ENCODE measurements around the gene ACTR3. TPM values are rescaled to one million over a fixed set of nuclear protein-coding genes. Genes with fewer than 3 reads are reported as not detected.

Gene ACTR3
- total RNA-seq, 1 donor, result 315 TPM

DNA sequence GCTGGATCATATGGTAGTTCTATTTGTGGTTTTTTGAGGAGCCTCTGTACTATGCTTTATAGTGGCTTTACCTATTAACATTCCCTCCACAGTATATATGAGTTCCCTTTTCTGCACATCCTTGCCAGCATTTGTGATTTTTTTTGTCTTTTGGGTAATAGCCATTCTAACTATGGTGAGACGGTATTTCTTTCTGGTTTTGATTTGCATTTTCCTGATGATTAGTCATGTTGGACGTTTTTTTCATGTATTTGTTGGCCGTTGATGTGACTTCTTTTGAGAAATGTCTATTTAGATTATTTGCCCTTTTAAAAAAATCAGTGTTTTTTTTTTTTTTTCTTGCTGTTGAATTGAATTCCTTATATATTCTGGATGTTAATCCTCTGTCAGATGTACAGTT is 31.1 kb downstream of the ACTR3 start:
- H4K20me1 ChIP-seq (ENCODE audit: insufficient read depth, low read length), result peaks cover 48% of the 10 kb centered on the region
- H3K27me3 ChIP-seq (ENCODE audit: insufficient read depth, low read length), result no peaks in the 10 kb centered on the region
- H2AFZ ChIP-seq (ENCODE audit: low read length), result no peak overlapping the region
- no peaks in the 10 kb centered on the region for H3K9me3 ChIP-seq (ENCODE audit: low read depth, low read length)
- no peak overlapping the region for H3K4me2 ChIP-seq (ENCODE audit: insufficient read depth, low read length)
- no peak overlapping the region for H3K4me3 ChIP-seq (ENCODE audit: insufficient read depth, low read length)
- peaks cover 7% of the 10 kb centered on the region for H3K4me1 ChIP-seq (ENCODE audit: insufficient read depth, low read length)
- TF ChIP-seq, protein P1, sequence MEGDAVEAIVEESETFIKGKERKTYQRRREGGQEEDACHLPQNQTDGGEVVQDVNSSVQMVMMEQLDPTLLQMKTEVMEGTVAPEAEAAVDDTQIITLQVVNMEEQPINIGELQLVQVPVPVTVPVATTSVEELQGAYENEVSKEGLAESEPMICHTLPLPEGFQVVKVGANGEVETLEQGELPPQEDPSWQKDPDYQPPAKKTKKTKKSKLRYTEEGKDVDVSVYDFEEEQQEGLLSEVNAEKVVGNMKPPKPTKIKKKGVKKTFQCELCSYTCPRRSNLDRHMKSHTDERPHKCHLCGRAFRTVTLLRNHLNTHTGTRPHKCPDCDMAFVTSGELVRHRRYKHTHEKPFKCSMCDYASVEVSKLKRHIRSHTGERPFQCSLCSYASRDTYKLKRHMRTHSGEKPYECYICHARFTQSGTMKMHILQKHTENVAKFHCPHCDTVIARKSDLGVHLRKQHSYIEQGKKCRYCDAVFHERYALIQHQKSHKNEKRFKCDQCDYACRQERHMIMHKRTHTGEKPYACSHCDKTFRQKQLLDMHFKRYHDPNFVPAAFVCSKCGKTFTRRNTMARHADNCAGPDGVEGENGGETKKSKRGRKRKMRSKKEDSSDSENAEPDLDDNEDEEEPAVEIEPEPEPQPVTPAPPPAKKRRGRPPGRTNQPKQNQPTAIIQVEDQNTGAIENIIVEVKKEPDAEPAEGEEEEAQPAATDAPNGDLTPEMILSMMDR (IDR thresholded peaks at IDR 0.05; ENCODE audit: extremely low read depth, low read depth, low read length), result no peak
- DNase-seq (ENCODE audit: insufficient read length, low spot score, missing footprints), result no peak
- H3K36me3 ChIP-seq (ENCODE audit: insufficient read depth, low read length), result peaks cover 65% of the 10 kb centered on the region
- peaks cover 99% of the 10 kb centered on the region for H3K79me2 ChIP-seq (ENCODE audit: insufficient read depth, low read length)
- no peak overlapping the region for H3K27ac ChIP-seq (ENCODE audit: low read depth, low read length)

DNA sequence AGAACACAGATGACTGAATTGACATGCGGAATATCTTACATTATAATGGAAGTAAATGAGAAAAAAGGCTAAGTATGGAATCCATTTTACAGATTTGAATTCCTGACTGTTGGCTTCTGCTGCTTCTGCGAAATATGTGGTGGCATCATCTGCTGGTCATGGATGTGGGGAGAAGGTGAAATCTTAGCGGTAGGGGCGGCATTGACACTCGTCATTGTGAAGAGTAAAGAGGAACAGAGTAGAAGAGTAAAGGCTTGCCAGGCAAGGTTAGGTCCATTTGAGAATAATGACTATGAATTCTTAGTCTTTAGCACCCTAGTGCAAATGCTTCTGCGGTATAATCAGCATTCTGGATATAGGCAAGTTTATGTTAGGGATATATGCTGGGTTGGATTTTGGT is 32.4 kb downstream of the ACTR3 start:
- Histone ChIP-seq H2AFZ (ENCODE audit: low read length) (no peak overlapping the region), H3K4me1 (ENCODE audit: insufficient read depth, low read length) (peaks cover 7% of the 10 kb centered on the region), H3K36me3 (ENCODE audit: insufficient read depth, low read length) (peaks cover 66% of the 10 kb centered on the region), H3K4me3 (ENCODE audit: insufficient read depth, low read length) (no peak overlapping the region), H3K27me3 (ENCODE audit: insufficient read depth, low read length) (no peaks in the 10 kb centered on the region), H3K4me2 (ENCODE audit: insufficient read depth, low read length) (no peak overlapping the region), H3K27ac (ENCODE audit: low read depth, low read length) (no peak overlapping the region), H4K20me1 (ENCODE audit: insufficient read depth, low read length) (peaks cover 60% of the 10 kb centered on the region), H3K9me3 (ENCODE audit: low read depth, low read length) (no peaks in the 10 kb centered on the region), H3K79me2 (ENCODE audit: insufficient read depth, low read length) (peaks cover 99% of the 10 kb centered on the region)
- TF ChIP-seq, protein P1 (IDR thresholded peaks at IDR 0.05; ENCODE audit: extremely low read depth, low read depth, low read length), result no peak
- DNase-seq (ENCODE audit: insufficient read length, low spot score, missing footprints), result no peak

DNA sequence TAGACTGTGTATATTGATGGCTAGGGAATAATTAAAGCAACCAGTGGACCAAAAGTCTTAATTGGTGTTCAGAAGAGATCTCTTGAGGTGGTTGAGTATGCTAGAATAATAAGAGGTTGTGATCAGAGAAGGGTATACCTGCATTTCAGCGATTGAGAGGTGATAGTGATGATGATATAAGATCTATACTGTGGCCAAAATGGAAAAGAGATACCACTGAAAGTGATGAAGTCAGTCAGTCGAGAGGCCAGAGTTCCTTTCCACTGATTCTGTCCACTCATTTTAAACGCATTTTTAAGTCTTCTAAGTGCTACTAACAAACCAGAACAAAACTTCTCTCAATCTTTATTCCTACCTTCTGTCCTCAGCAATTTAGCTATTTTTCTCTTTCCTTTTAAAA is 32.9 kb downstream of the ACTR3 start:
- Histone ChIP-seq H3K27ac (ENCODE audit: low read depth, low read length) (no peak overlapping the region), H3K9me3 (ENCODE audit: low read depth, low read length) (no peaks in the 10 kb centered on the region), H3K27me3 (ENCODE audit: insufficient read depth, low read length) (no peaks in the 10 kb centered on the region), H4K20me1 (ENCODE audit: insufficient read depth, low read length) (peaks cover 57% of the 10 kb centered on the region), H3K4me2 (ENCODE audit: insufficient read depth, low read length) (no peak overlapping the region), H2AFZ (ENCODE audit: low read length) (no peak overlapping the region), H3K4me1 (ENCODE audit: insufficient read depth, low read length) (peaks cover 7% of the 10 kb centered on the region), H3K36me3 (ENCODE audit: insufficient read depth, low read length) (peaks cover 66% of the 10 kb centered on the region), H3K79me2 (ENCODE audit: insufficient read depth, low read length) (peaks cover 97% of the 10 kb centered on the region), H3K4me3 (ENCODE audit: insufficient read depth, low read length) (no peak overlapping the region)
- TF ChIP-seq, protein P1 (IDR thresholded peaks at IDR 0.05; ENCODE audit: extremely low read depth, low read depth, low read length), result no peak
- no peak for DNase-seq (ENCODE audit: insufficient read length, low spot score, missing footprints)

DNA sequence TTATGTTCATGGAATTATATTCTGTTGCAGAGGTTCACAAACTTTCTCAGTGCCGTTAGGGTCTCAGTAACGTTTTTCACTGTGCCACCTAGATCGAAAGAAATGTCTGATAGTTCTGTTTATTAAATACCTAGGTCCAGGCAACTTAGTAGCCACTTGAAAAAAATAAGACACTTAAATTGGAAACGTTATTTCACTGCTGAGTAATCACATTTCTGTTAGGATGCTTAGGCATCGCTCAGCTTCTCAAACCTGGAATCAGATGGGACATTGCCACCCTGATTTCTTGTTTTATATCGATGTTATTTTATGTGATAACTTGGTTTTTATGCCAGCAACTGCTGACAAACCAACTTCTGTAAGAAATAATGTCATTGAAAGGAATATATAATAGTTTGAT is 36.0 kb downstream of the ACTR3 start:
- no peak for DNase-seq (ENCODE audit: insufficient read length, low spot score, missing footprints)
- no peak overlapping the region for H2AFZ ChIP-seq (ENCODE audit: low read length)
- peaks cover 50% of the 10 kb centered on the region for H4K20me1 ChIP-seq (ENCODE audit: insufficient read depth, low read length)
- H3K9me3 ChIP-seq (ENCODE audit: low read depth, low read length), result no peaks in the 10 kb centered on the region
- TF ChIP-seq, protein P1 (IDR thresholded peaks at IDR 0.05; ENCODE audit: extremely low read depth, low read depth, low read length), result no peak
- H3K27me3 ChIP-seq (ENCODE audit: insufficient read depth, low read length), result no peaks in the 10 kb centered on the region
- no peak overlapping the region for H3K27ac ChIP-seq (ENCODE audit: low read depth, low read length)
- no peak overlapping the region for H3K4me2 ChIP-seq (ENCODE audit: insufficient read depth, low read length)
- H3K79me2 ChIP-seq (ENCODE audit: insufficient read depth, low read length), result peaks cover 93% of the 10 kb centered on the region
- H3K36me3 ChIP-seq (ENCODE audit: insufficient read depth, low read length), result peaks cover 71% of the 10 kb centered on the region
- H3K4me3 ChIP-seq (ENCODE audit: insufficient read depth, low read length), result no peak overlapping the region
- H3K4me1 ChIP-seq (ENCODE audit: insufficient read depth, low read length), result peaks cover 5% of the 10 kb centered on the region
